Fibroblast of lung (primary cell): ENCODE measurements around the gene ST6GALNAC6.

Source experiments
- EZH2 ChIP-seq: IDR thresholded peaks from 2 replicates; pipeline ENCODE4 v1.5.1; 2012; ENCODE audit warnings: low read length, control low read depth, mild to moderate bottlenecking; ENCODE audit errors: missing control alignments
- TF ChIP-seq, protein P1 (sequence below), 2 donors: IDR thresholded peaks in 1 of 2; conservative IDR thresholded peaks in 1 of 2; 1 replicate in 1 of 2; 2 replicates in 1 of 2; pipeline ENCODE4 v1.5.1; 2011 to 2012; ENCODE audit warnings: low read length in 2 of 2, control low read depth in 1 of 2, inconsistent platforms in 1 of 2, low read depth in 1 of 2, mild to moderate bottlenecking in 1 of 2

DNA sequence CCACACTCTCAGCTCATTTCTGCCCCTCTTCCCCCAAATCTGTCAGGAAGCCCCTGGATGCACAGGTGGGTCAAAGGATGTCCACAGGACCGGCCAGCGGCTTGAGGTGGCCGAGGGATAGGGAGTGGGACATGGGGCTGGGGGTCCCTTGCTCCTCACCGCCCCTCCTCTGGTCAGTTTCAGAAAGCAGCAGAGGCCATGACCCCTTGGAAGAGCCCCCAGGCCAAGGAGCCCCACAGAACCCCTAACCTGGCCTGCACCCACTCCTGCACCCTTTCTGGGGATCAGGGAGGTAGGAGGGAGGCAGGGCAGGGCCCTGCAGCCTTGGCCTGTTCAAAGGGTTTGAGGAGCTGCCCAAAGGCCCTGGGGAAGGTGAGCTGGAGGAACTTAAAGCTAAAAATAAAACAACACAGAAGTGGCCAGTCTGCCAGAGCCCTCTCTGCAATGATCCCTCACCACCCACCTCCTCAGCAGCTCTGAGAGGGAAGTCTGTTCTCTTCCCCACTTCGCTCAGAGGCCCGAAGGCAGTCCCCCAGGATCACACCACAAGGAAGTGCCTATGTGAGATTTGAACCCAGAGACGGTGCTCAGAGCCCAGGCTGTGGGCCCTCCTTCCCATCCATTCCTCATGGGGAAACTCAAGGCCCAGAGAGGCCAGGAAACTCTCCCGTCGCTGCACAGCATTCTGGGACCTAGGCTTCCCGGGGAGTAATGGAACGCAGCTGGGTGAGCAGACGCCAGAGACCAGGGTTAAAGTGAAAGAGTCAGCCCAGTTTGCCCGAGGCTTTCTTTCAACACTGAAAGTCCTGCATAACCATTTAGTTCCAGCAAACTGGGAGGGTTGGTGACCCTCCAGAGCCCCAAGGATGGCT, 45.9 kb downstream of the ST6GALNAC6 start:
- TF ChIP-seq, protein P1, sequence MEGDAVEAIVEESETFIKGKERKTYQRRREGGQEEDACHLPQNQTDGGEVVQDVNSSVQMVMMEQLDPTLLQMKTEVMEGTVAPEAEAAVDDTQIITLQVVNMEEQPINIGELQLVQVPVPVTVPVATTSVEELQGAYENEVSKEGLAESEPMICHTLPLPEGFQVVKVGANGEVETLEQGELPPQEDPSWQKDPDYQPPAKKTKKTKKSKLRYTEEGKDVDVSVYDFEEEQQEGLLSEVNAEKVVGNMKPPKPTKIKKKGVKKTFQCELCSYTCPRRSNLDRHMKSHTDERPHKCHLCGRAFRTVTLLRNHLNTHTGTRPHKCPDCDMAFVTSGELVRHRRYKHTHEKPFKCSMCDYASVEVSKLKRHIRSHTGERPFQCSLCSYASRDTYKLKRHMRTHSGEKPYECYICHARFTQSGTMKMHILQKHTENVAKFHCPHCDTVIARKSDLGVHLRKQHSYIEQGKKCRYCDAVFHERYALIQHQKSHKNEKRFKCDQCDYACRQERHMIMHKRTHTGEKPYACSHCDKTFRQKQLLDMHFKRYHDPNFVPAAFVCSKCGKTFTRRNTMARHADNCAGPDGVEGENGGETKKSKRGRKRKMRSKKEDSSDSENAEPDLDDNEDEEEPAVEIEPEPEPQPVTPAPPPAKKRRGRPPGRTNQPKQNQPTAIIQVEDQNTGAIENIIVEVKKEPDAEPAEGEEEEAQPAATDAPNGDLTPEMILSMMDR (conservative IDR thresholded peaks at IDR 0.05 in 1 of 2, IDR thresholded peaks at IDR 0.05 in 1 of 2; ENCODE audit: low read depth in 1 of 2, low read length in 2 of 2) = no peak
- no peak for TF ChIP-seq EZH2
